ENCODE measurements around the gene SELENOM. TPM values are rescaled to one million over a fixed set of nuclear protein-coding genes. Genes with fewer than 3 reads are reported as not detected.

The SELENOM gene
- total RNA-seq, 4 donors from 2014 or later: 591 to 706 (median 650) TPM

- no peaks in the 10 kb centered on the region for H3K27me3 ChIP-seq
- H3K27ac ChIP-seq: peak overlapping the region; percentile 61 to 99 (median 82)
- no peaks in the 10 kb centered on the region for H3K9me3 ChIP-seq
- WGBS, 2 donors: 55 to 92% methylated on average over 4 to 9 of the region's 9 CpGs
- H3K4me1 ChIP-seq: peaks cover 0 to 64% (median 55%) of the 10 kb centered on the region in 4 donors
- peak overlapping the region in 3 of 4 donors; percentile 19 to 42 (median 26) for H3K4me3 ChIP-seq
- peak; percentile 74 to 88 (median 79) for TF ChIP-seq CTCF (IDR thresholded peaks at IDR 0.05)
- TF ChIP-seq EP300 (IDR thresholded peaks at IDR 0.05): no peak
- H3K36me3 ChIP-seq: peaks cover 4 to 69% (median 9%) of the 10 kb centered on the region in 3 donors
- DNase-seq (ENCODE audit: low spot score in 2 of 2): no peak
Observed at GRCh38 chr22:31089160-31090100, 17.9 kb downstream of the SELENOM start.

GRCh38 chr22:31088233-31088986 is 19.0 kb downstream of the SELENOM start:
- H3K27me3 ChIP-seq: no peaks in the 10 kb centered on the region
- 68 to 76% methylated on average over 26 of the region's 26 CpGs for WGBS, 2 donors
- H3K4me1 ChIP-seq: peaks cover 0 to 74% (median 64%) of the 10 kb centered on the region in 4 donors
- TF ChIP-seq POLR2A (IDR thresholded peaks at IDR 0.05) (no peak), EP300 (IDR thresholded peaks at IDR 0.05) (no peak), CTCF (IDR thresholded peaks at IDR 0.05) (no peak)
- H3K9me3 ChIP-seq: no peaks in the 10 kb centered on the region
- no peak for DNase-seq (ENCODE audit: low spot score in 2 of 2)
- H3K36me3 ChIP-seq: peaks cover 4 to 59% (median 9%) of the 10 kb centered on the region in 3 donors
- peak overlapping the region; percentile 0 to 42 (median 22) for H3K4me3 ChIP-seq
- H3K27ac ChIP-seq: peak overlapping the region; percentile 61 to 99 (median 82)

- H3K27ac ChIP-seq: peak overlapping the region; percentile 89 to 99 (median 98)
- 43 to 88% methylated on average over 11 to 21 of the region's 21 CpGs for WGBS, 2 donors
Observed at GRCh38 chr22:31087744-31088215, 19.6 kb downstream of the SELENOM start.

GRCh38 chr22:31086703-31087330 is 20.6 kb downstream of the SELENOM start:
- 47 to 67% methylated on average over 8 of the region's 8 CpGs for WGBS, 2 donors
- peaks cover 4 to 43% (median 9%) of the 10 kb centered on the region in 3 donors for H3K36me3 ChIP-seq
- no peak for DNase-seq (ENCODE audit: low spot score in 2 of 2)

More at GRCh38 chr22:31087744-31088215, 19.6 kb downstream of the SELENOM start:
- H3K9me3 ChIP-seq: no peaks in the 10 kb centered on the region
- peaks cover 0 to 77% (median 67%) of the 10 kb centered on the region in 4 donors for H3K4me1 ChIP-seq
- DNase-seq (ENCODE audit: low spot score in 2 of 2): no peak
- no peaks in the 10 kb centered on the region for H3K27me3 ChIP-seq
- TF ChIP-seq POLR2A (IDR thresholded peaks at IDR 0.05): peak in 1 of 2 donors; percentile 37
- TF ChIP-seq EP300 (IDR thresholded peaks at IDR 0.05): peak in 1 of 2 donors; percentile 94
- peak in 1 of 5 experiments; percentile 31 for TF ChIP-seq CTCF (IDR thresholded peaks at IDR 0.05)
- peaks cover 4 to 52% (median 9%) of the 10 kb centered on the region in 3 donors for H3K36me3 ChIP-seq
- H3K4me3 ChIP-seq: peak overlapping the region in 3 of 4 donors; percentile 19 to 42 (median 26)

More at GRCh38 chr22:31086703-31087330, 20.6 kb downstream of the SELENOM start:
- H3K27me3 ChIP-seq: no peaks in the 10 kb centered on the region
- peaks cover 0 to 77% (median 68%) of the 10 kb centered on the region in 4 donors for H3K4me1 ChIP-seq
- H3K27ac ChIP-seq: peak overlapping the region; percentile 89 to 99 (median 98)
- H3K9me3 ChIP-seq: no peaks in the 10 kb centered on the region
- H3K4me3 ChIP-seq: no peak overlapping the region
- TF ChIP-seq POLR2A (IDR thresholded peaks at IDR 0.05): no peak
- no peak for TF ChIP-seq EP300 (IDR thresholded peaks at IDR 0.05)
- TF ChIP-seq CTCF (IDR thresholded peaks at IDR 0.05): no peak
